ENCODE results near the gene NKAP. TPM values are rescaled to one million over a fixed set of nuclear protein-coding genes. Genes with fewer than 3 reads are reported as not detected.

The NKAP gene
- total and polyA plus RNA-seq, 2 of the 13 experiments (the other 11 are each of a cell fraction or from before 2014, with no cell fraction given), result 3.6 to 6.1 TPM

- Histone ChIP-seq H4K20me1 (ENCODE audit: insufficient read depth, low read length) (no peaks in the 10 kb centered on the region), H3K9ac (ENCODE audit: insufficient read depth, low read depth, low read length) (no peak overlapping the region), H3K4me2 (ENCODE audit: low read depth, low read length) (no peak overlapping the region), H3K36me3 (replicated peaks in 1 of 2; ENCODE audit: control insufficient read depth in 1 of 2, insufficient read depth in 2 of 2, low read length in 2 of 2) (no peaks in the 10 kb centered on the region), H3K79me2 (ENCODE audit: insufficient read depth, low read length) (no peaks in the 10 kb centered on the region), H3K9me3 (ENCODE audit: low read length) (no peaks in the 10 kb centered on the region), H2AFZ (ENCODE audit: low read length) (no peak overlapping the region), H3K4me1 (ENCODE audit: insufficient read depth, low read length) (no peaks in the 10 kb centered on the region), H3K4me3 (replicated peaks in 1 of 3; ENCODE audit: insufficient read depth in 1 of 3, low read depth in 2 of 3, low read length in 3 of 3) (no peak overlapping the region), H3K27me3 (ENCODE audit: control insufficient read depth in 1 of 2, insufficient read depth in 2 of 2, low read length in 2 of 2) (no peaks in the 10 kb centered on the region), H3K27ac (ENCODE audit: extremely low read length, insufficient read depth, low read length) (no peak overlapping the region)
- peak; percentile 50 for TF ChIP-seq CEBPG (CRISPR knock-in tag; IDR thresholded peaks at IDR 0.05)
- no peak for TF ChIP-seq ZNF550 (CRISPR knock-in tag; IDR thresholded peaks at IDR 0.05; ENCODE audit: borderline replicate concordance)
- TF ChIP-seq ZNF121 (CRISPR knock-in tag; IDR thresholded peaks at IDR 0.05), result no peak
- TF ChIP-seq ATM (IDR thresholded peaks at IDR 0.05; ENCODE audit: borderline replicate concordance), result no peak
- no peak for TF ChIP-seq ZMAT3 (CRISPR knock-in tag; conservative IDR thresholded peaks at IDR 0.05)
- TF ChIP-seq KLF11 (CRISPR knock-in tag; IDR thresholded peaks at IDR 0.05), result no peak
- no peak for TF ChIP-seq ZNF646 (CRISPR knock-in tag; IDR thresholded peaks at IDR 0.05)
- peak; percentile 82 for TF ChIP-seq CEBPB (IDR thresholded peaks at IDR 0.05; ENCODE audit: borderline replicate concordance, low read depth, low read length)
- TF ChIP-seq ZNF792 (CRISPR knock-in tag; IDR thresholded peaks at IDR 0.05), result no peak
- no peak for FAIRE-seq
- intact Hi-C loops (cut with micrococcal nuclease; ENCODE audit: unreplicated experiment), result no loop called here
- ATAC-seq, result no peak
- no peak for DNase-seq (ENCODE audit: low spot score)
- ChIA-PET POLR2A (no interaction called here), CTCF (ENCODE audit: low intra/inter-chr PET ratio, low total read pairs) (no interaction called here)
- WGBS (ENCODE audit: low lambda C conversion rate), result 96% methylated on average over 5 of the region's 5 CpGs
- in situ Hi-C loops (cut with HindIII; ENCODE audit: extremely low pct_ligation_motif_present, low pct_unique_long_range_greater_than_20kb), result no loop called here
- no TSS peak for BruUV-seq (replicated peaks)
These were observed 23.5 kb downstream of the NKAP start for GRCh38 chrX:119919835-119920585.

All from HepG2 (cell line).